Hypothalamus (tissue), 51 donors: ENCODE measurements around the gene ACVRL1.

ENCODE experiments used
- DNase-seq, 51 donors: peaks; one replicate each; lab custom pipeline; 2025; lab: John Stamatoyannopoulos, UW

Gene ACVRL1

DNA sequence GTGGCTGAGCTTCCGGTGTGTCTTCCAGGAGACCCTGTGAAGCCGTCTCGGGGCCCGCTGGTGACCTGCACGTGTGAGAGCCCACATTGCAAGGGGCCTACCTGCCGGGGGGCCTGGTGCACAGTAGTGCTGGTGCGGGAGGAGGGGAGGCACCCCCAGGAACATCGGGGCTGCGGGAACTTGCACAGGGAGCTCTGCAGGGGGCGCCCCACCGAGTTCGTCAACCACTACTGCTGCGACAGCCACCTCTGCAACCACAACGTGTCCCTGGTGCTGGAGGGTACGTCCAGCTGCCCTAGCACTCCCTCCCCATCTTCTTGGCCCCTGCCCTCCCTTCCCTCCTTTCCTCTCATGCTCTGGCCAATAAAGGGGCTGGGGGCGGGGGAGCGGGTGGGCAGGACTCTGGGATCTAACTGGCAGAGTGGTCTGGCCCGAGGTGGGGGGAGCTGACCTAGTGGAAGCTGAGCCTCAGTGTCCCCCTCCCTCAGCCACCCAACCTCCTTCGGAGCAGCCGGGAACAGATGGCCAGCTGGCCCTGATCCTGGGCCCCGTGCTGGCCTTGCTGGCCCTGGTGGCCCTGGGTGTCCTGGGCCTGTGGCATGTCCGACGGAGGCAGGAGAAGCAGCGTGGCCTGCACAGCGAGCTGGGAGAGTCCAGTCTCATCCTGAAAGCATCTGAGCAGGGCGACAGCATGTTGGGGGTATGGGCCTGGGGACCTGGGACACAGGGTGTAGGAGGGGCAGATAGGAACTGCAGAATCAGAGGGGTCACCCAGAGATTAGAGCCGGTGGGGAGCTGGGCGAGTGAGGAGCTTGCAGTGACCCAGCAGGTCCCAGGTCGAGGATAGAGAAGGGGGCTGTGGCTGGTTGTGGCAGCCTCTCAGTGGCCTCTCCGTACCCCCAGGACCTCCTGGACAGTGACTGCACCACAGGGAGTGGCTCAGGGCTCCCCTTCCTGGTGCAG is 6.0 kb downstream of the ACVRL1 start:
- no peak for DNase-seq

DNA sequence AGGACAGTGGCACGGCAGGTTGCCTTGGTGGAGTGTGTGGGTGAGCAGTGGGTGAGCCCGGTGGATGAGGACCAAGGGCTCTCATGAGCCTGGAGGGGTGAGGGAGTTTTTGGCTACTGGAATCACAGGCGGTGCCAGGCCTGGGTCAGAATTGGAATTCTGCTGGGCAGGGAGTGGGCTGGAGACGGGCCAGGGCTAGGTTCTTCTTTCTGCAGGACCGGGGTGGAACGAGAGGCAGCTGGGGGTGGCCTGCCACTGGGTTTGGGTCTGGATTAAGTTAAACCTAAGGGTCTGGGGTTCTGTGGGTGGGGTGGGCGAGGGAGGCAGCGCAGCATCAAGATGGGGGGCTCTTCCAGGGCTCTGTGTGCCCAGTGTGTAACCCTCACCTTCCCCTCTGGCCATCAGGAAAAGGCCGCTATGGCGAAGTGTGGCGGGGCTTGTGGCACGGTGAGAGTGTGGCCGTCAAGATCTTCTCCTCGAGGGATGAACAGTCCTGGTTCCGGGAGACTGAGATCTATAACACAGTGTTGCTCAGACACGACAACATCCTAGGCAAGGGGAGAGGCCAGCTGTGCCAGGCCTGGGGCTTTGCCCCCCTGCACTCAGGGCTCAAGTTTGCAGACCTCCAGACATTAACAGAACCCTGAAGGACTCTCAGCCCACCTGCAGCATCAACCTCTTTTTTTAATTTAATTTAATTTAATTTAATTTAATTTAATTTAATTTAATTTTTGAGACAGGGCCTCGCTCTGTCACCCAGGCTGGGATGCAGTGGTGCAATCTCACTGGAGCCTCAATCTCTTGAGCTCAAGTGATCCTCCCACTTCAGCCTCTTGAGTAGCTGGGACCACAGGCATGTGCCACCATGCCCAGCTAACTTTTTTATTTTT is 7.0 kb downstream of the ACVRL1 start:
- DNase-seq: no peak

DNA sequence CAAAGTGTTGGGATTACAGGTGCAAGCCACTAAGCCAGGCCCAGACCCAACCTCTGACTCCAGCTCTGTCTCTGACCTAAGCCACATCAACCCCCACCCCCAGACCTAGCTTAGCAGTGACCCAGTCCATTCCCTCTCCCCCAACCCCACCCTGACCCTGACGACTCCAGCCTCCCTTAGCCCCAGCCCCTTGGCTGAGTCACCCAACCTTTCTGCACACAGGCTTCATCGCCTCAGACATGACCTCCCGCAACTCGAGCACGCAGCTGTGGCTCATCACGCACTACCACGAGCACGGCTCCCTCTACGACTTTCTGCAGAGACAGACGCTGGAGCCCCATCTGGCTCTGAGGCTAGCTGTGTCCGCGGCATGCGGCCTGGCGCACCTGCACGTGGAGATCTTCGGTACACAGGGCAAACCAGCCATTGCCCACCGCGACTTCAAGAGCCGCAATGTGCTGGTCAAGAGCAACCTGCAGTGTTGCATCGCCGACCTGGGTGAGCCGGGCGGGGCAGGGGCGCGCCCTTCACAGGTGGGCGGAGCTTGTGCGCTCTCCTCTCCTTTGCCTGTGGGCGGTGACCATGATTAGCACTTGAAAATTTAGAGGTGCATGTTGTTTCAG is 7.8 kb downstream of the ACVRL1 start:
- DNase-seq: no peak

DNA sequence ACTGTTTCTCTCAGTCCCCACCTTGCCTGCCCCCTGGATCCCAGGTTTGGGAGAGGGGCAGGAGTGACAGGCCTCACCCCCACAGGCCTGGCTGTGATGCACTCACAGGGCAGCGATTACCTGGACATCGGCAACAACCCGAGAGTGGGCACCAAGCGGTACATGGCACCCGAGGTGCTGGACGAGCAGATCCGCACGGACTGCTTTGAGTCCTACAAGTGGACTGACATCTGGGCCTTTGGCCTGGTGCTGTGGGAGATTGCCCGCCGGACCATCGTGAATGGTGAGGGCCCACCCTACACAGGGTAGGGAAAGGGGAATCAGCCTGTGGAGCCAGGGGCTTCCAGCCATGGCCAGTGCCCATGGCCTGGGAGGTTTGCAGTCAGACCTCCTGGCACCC is 8.6 kb downstream of the ACVRL1 start:
- DNase-seq: no peak

DNA sequence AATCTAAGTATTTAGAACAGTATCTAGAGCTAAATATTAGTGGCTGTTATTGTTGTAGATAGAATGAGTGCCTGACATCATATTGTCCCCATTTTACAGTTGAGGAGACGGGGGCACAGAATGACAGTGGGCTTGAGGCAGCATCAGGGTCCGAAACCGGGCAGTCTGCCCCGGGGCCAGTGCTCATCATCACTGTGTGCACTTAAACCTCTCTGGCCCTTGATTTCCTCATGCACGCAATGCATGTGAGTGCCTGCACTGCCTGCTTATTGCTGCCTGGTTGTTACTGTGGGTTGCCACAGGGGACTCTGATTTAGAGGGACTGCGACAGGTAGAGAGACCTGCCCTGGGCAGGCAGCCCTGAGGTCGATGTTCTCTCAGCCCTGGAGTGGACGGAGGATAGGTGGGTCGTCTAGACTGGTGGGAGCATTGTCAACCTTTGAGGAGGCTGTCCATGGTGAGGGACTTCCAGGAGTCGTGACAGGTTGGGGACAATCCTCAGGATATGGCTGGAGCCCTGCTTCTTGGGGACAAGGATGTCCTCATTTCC is 9.8 kb downstream of the ACVRL1 start:
- no peak for DNase-seq

DNA sequence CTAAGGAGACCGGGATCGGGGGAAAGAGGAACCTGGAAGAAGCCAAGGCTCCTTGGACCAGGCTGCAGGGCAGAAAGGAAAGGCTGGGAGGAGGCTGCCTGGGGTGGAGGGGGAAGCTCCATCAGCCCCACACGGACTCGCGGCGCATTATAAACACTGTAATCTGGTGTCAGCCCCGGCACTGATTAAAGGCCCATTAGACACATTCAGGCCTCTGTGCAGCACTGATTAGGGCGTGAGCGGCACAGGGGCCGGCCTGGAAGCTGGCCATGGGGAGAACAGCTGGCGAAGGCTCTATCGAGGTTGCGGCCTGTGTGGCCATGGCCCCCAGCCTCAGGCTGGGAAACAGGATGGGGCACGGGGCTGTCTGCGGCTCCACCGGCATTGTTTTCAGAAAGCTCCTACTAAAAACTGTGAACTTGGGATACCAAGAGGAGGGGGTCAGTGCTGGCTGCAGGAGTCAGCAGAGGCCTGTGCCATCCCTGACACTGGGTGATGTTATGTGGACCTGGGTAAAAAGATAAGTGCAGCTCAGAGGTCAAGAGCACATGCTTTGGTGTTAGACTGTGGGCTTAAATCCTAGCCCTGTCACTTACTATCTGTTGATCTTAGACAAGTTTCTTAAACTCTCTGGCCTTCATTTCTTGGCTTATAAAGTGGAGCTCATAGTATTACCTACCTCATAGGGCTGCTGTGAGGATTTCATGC is 10.6 kb downstream of the ACVRL1 start:
- no peak for DNase-seq

DNA sequence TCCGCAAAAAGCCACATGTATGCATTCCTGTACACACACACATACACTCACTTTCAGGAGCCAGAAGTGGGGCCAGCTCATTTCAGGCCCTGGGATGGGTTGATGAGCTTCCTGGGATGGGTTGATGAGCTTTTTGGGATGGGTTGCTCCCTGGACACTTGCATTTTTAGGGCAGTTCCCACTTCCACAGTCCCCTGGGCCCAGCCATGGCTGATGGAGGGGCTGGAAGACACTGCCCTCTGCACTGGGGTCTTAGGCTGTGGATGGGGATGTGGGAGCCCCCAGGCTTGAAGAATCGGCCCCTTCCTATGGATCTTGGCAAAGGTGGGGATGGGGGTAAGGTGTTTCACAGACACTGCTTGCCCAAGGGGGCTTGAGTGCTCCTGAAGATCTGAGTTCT is 12.7 kb downstream of the ACVRL1 start:
- DNase-seq: no peak

DNA sequence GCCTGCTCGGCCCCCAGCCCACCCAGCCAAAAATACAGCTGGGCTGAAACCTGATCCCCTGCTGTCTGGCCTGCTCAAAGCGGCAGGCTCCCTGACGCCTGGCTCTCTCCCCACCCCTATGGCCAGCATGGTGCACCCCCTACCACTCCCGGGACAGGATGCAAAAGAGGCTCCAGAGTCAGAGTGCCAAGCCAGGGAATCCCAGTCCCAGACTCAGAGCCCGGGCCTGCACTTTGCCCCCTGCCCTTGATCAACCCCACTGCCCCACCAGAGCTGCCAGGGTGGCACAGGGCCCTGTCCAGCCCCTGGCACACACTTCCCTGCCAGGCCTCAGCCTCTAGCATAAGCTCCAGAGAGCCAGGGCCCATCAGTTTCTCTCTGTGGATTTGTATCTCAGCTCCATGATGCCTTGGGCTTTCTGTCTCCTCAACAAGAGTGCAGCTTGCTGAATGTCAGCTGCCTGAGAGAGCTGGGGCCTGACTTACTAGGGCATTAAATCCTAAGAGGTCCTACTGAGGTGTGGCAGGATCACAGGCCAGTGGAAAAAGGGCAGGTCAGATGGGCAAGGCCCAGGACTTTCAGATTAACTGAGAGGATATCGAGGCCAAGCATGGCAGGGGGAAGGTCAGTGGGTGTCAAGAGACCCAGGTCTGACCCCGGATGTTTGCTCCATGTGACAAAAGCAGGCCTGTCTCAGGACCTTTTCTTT is 13.9 kb downstream of the ACVRL1 start:
- no peak for DNase-seq

DNA sequence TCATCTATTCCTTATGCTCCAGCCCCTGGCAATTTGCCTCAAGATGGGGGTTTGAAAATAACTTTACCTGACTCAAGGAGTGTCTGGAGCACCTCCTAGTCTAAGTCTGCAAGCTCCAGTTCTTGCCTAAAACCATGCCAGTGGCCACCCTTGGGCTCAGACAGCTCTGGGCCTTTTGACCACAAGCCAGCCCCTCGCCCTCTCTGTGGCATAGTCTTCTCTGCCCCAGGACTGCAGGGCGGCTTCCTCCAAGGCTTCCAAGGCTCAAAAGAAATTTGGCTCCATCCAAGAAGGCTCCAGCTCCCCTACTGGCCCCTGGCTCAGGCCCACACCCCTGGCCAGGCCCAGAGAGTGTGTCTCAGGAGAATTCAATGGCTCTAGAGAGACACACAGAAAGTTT is 14.8 kb downstream of the ACVRL1 start:
- no peak for DNase-seq

DNA sequence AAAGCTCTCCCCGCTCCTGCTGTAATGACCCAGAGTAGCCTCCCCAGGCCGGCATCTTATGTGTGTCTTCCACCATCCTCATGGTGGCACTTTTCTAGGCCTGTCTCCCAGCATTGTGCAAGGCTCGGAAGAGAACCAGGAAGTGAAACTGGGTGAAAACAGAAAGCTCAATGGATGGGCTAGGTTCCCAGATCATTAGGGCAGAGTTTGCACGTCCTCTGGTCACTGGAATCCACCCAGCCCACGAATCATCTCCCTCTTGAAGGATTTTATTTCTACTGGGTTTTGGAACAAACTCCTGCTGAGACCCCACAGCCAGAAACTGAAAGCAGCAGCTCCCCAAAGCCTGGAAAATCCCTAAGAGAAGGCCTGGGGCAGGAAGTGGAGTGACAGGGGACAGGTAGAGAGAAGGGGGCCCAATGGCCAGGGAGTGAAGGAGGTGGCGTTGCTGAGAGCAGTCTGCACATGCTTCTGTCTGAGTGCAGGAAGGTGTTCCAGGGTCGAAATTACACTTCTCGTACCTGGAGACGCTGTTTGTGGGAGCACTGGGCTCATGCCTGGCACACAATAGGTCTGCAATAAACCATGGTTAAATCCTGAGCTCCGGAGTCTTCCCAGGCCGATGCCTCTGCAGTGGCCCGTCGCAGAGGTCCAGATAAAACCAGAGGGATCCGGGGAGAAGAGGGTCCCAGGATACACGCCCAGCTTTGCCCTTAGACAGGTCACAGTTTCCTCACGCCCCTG is 15.6 kb downstream of the ACVRL1 start:
- peak in 8 of 51 donors; percentile 6 to 17 (median 12) for DNase-seq

DNA sequence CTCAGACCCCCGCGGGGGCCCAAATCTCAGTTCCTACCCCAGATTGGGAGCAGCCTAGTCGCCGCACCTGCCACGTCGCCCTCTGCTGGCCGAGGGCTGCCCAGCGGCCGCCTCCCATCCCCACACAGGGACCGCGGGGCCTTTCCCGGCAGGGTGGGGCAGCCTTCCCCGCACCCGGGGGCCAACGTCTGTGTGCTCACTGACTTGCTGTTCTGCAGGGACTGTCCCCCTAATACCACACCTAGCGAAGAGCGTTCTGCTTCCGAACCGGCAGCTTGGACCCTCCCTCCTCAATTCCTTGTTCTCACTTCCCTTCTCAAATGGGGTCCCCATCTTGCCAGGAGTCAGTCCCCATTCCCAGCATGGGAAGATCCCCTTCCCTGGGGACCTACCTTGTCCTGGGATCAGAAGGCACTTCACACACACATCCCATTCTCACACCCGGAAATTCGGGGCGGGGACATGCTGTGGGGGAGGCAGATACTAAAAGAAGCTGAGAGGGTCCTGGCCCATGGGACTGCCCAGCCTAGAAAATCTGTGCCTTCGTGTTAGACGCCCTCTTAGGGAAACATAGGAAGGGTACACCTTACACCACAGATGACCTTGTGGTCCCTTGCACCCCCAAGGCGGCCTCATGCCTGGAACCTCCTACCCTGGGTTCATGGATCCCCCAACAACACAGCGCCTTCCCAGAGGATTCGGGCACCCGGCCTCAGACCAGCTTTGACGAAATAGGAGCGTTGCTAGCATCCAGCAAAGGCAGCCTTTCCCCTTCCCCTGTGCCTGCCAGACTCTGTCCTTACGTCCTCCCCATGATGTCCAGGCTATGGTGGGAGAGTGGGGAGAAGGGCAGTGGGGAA is 16.4 kb downstream of the ACVRL1 start:
- DNase-seq: peak in 9 of 51 donors; percentile 3 to 33 (median 16)

DNA sequence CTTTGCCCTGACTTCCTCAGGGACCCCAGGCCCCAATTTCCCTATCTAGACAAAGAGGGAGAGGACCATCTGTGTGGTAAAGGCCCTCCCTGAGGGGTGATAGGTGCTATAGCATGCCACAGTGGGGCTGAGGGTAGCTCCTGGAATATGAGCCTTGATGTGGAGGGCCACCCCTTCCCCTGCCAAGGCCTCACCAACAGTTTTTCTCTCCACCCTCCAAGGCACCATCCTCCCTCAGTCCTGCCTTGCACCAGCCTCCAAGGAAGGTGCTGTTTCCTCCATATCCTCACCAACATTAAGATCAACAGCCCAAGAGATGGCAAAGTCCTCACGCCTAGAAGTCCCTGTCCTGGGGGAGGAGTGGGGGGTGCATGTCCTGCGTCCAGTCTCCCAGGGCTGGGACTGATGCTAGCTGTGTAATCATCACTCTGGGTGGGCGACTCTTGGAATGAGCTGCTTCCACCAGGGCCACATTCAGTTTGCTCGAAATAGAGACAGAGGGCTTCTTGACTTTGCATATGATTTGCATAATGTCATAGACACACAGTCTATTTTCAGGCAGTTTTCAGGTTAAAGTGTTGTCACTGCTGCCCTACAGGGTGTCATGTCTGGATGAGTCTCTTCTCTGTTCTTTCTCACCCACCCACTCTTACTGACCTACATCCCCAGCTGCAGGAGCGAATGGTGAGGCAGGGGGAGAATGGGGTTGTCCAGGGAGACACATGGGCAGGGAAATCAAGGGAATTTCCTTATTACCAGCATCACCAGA is 17.4 kb downstream of the ACVRL1 start:
- peak in 1 of 51 donors; percentile 25 for DNase-seq

DNA sequence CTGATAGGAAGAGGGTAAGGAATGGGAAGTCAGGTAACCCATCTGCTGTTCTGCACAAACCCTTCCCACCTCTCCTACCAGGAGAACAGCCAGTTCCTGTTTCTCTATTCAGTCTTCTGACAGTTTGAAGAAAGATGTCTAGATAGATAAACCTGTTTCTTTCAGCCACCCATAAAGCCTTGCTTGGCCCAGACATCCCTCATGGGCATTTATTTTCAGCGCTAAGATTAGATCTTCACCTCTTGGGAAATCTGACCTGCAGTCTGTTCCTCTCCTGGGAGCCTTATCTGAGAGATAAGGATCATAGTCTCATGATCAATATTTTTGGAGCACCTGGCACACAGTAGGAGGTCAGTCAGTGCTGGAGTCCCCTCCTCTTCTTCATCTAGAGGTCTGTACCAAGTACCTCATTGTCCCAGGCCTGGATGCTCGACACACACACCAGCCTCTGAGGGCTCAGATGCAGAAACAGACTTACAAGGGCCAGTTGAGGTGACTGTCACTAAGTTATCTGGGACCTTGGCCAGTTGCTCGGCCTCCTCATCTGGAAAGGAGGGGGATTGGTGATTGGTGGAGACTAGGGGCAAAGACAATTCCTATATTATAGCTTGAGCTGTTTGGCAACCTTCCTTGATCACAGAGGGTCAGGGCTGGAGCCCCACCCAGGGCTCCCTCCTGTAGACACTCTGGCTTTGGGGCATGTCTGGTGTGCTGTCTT is 18.2 kb downstream of the ACVRL1 start:
- DNase-seq: no peak

DNA sequence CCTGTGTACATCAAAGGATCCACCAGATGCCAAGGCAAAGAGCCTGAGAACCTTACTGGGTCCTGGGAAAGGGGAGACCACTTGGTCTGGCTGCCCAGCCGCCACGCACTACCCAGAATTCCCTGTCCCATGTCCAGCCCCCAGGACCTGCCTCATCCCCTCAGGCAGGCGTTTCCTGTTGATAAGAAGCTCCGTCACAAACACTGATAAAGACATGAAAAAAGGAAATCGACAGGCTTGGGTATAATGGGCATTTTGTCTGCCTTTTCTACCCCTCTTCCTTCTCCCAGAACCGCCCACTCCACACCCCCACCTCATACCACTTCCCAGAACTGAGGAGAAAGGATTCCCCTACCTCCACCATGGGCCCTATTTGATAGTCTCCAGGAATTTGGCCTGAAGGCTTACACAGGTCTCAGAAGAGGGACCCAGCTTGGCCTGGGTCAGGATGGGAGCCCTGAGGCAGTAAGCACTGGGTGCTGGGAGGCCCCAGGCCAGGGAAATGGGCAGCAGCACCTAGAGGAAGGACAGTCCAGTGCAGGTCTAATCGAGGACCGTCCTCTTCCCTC is 18.8 kb downstream of the ACVRL1 start:
- no peak for DNase-seq

DNA sequence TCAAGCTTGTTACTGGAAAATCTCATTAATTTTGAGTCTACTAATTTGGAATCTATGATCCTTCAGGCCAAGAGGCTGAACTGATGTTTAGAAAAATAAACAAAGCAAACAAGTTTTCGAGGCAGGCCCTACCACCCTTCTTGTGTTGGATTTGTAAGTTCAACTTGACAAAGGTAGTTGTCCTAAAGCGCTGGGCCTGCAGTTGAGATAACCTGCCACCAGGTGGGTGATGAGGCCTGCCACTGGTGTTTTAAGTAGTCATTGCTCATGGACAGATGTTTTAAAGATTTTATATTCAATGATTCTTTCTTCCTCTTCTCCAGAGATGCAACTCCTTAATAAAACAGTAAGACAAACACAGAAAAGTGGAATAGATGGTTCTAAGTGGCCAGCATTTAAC is 19.4 kb downstream of the ACVRL1 start:
- DNase-seq: no peak
